ENCODE results near the gene ZNF726.

GRCh38 chr19:23957660-23958281, 43.1 kb downstream of the ZNF726 start:
- TF ChIP-seq CTCF (conservative IDR thresholded peaks at IDR 0.05 in 1 of 2, IDR thresholded peaks at IDR 0.05 in 1 of 2; ENCODE audit: low read depth in 1 of 2, low read length in 2 of 2) (no peak), EZH2 (IDR thresholded peaks at IDR 0.05; ENCODE audit: low read length, missing control alignments) (no peak)
